Gastroesophageal sphincter (tissue), 3 donors: ENCODE measurements around the gene UST.

ENCODE experiments used
- EP300 ChIP-seq: sonication (generic); formaldehyde crosslinking; IDR thresholded peaks from one replicate; pipeline ENCODE4 v1.6.1; 2017; ENCODE audit warnings: antibody characterized with exemption, mild to moderate bottlenecking
- POLR2A ChIP-seq, 2 donors: fragments of 450-650 bp; IDR thresholded peaks; one replicate each; pipeline ENCODE4 v1.6.1; 2017; ENCODE audit warnings: antibody characterized with exemption in 2 of 2, mild to moderate bottlenecking in 2 of 2, moderate library complexity in 1 of 2
- POLR2AphosphoS5 ChIP-seq: sonication (generic); formaldehyde crosslinking; IDR thresholded peaks from one replicate; pipeline ENCODE4 v1.6.1; 2017; ENCODE audit warnings: antibody characterized with exemption
- TF ChIP-seq, protein P1 (sequence below), 4 experiments: fragments of 200-600 bp in 2 of 4; fragments of 450-650 bp in 2 of 4; sonication (generic) in 1 of 4; IDR thresholded peaks; one replicate each; pipeline ENCODE4 v1.5.1; 2017 to 2019; ENCODE audit warnings: antibody characterized with exemption in 4 of 4, mild to moderate bottlenecking in 2 of 4, moderate library complexity in 2 of 4

DNA sequence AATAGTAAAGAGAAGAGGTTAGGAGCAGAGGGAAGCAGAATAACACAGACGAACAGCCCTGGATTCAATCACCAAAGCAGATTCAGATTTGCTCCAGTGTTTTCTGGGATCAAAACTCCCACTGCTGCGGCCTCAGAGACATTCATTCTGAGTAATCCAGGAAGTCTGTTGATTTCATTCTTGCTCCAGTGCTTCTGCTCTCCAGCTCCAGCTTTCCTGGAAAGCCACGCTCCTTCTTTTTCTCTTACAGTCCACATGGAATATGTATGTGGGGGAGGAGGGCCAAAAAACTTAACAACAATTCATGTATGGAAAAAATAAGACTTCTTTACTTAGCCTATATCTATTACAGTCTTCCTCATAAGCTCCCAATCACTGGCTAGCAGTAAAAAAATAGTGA, 26.4 kb upstream of the UST start:
- TF ChIP-seq, protein P1, sequence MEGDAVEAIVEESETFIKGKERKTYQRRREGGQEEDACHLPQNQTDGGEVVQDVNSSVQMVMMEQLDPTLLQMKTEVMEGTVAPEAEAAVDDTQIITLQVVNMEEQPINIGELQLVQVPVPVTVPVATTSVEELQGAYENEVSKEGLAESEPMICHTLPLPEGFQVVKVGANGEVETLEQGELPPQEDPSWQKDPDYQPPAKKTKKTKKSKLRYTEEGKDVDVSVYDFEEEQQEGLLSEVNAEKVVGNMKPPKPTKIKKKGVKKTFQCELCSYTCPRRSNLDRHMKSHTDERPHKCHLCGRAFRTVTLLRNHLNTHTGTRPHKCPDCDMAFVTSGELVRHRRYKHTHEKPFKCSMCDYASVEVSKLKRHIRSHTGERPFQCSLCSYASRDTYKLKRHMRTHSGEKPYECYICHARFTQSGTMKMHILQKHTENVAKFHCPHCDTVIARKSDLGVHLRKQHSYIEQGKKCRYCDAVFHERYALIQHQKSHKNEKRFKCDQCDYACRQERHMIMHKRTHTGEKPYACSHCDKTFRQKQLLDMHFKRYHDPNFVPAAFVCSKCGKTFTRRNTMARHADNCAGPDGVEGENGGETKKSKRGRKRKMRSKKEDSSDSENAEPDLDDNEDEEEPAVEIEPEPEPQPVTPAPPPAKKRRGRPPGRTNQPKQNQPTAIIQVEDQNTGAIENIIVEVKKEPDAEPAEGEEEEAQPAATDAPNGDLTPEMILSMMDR (IDR thresholded peaks at IDR 0.05) = no peak
- no peak for TF ChIP-seq EP300
- no peak for TF ChIP-seq POLR2AphosphoS5
- no peak for TF ChIP-seq POLR2A (IDR thresholded peaks at IDR 0.05)
